Urothelium cell line (cell line): ENCODE measurements around the gene NFIX.
"Not testable (repeated sequence)": the region's sequence is repeated elsewhere in the genome, so short reads cannot be mapped to it uniquely, and the experiment has no call there.

ENCODE experiments used
- DNase-seq: peaks from one replicate; pipeline ENCODE4 v3.0.0; 2011; ENCODE audit warnings: low spot score, mixed read lengths
- FAIRE-seq: peaks from 2 replicates; lab custom pipeline; 2011; peaks lifted over from hg19 to GRCh38; lab: Jason Lieb, UNC

Gene NFIX

GRCh38 chr19:12994701-12995595, at the start of gene NFIX:
Gene NFIX (plus strand): TSS chr19:12995475. CDS start chr19:12995838, 363 bp downstream.
- FAIRE-seq (peak; percentile 74), DNase-seq (peak; percentile 50)

- DNase-seq (peak; percentile 91), FAIRE-seq (peak; percentile 63)
Observed at GRCh38 chr19:12945479-12946091, 49.7 kb upstream of the NFIX start, which contains the start of gene RAD23A. Gene RAD23A (plus strand): TSS chr19:12945862. CDS start chr19:12945949, 87 bp downstream.

- no peak for FAIRE-seq
- peak; percentile 57 for DNase-seq
Observed at GRCh38 chr19:12946092-12946721, 49.1 kb upstream of the NFIX start.

DNA sequence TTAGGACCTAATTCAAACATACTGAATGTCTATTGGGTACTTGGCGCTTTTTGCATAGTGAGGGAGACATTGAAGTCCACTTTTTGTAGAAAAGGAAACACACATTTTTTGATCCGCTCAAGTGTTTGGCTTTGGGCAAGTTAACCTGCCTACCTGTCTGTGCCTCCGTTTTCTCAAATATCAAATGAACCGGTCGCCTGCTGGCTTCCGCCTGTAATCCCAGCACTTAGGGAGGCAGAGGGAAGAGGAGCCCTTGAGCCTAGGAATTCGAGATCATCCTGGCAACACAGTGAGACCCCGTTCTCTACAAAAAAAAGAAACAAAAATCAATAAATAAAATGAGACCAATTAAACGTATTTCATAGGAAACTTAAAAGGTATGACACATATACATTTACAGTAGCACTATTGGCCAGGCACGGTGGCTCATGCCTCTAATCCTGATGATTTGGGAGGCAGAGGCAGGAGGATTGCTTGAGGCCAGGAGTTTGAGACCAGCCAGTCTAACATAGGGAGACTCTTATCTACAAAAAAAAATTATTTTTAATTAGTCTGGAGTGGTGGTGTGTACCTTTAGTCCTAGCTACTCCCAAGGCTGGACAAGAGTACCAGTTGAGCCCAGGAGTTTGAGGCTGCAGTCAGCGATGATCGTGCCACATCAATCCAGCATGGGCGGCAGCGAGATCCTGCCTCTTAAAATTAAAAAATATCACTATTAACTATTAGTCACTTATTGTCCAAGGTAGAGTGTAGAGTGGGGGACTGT, 48.4 kb upstream of the NFIX start:
- FAIRE-seq (no peak), DNase-seq (no peak)

DNA sequence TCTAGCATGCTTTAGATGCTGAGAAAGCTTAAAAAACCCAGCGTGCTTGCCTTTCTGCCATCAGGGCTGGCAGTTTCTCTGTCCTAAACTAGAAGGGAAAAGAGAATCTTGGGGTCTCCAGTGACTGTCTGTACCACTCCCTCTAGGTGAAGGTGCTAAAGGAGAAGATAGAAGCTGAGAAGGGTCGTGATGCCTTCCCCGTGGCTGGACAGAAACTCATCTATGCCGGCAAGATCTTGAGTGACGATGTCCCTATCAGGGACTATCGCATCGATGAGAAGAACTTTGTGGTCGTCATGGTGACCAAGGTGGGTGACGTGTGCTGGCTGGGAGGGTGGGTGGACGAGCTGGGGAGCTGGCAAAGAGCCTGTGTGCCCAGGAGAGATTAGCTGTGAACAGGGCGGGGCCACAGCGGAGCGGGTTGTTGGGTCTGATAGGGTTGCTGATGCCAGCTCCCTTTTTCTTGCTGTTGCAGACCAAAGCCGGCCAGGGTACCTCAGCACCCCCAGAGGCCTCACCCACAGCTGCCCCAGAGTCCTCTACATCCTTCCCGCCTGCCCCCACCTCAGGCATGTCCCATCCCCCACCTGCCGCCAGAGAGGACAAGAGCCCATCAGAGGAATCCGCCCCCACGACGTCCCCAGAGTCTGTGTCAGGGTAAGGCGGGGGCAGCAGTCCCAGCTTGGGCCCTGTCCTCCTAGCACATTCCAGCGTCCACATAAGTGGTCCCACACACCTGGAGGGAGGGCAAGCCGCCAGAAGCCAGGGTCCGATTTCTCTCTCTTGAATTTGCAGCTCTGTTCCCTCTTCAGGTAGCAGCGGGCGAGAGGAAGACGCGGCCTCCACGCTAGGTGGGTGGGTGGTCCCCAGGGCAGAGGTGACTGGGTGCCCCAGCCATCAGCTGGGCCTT, 47.3 kb upstream of the NFIX start:
- no peak for FAIRE-seq

DNA sequence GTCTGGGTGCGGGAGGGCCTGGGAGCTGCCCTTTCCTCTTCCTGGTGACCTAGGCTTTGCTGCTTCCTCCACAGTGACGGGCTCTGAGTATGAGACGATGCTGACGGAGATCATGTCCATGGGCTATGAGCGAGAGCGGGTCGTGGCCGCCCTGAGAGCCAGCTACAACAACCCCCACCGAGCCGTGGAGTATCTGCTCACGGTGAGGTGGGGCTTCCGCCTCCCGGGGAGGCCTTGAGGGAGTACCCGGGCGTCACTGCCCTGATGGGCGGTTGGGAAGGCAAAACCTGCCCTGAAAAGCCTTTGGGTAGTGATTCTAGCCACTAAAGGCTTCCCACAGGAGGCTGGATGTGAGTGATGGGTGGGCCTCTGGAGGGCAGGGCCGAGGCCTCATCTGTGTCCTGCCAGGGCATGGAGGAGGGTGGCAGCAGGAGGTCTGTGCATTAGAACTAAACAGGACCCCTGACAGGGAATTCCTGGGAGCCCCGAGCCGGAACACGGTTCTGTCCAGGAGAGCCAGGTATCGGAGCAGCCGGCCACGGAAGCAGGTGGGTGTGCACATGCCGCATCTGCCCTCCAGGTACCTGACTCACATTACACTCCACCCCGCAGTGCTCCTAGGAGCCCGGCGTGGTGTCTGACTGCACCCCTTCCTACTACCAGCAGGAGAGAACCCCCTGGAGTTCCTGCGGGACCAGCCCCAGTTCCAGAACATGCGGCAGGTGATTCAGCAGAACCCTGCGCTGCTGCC, 46.5 kb upstream of the NFIX start:
- FAIRE-seq (no peak), DNase-seq (no peak)

More for the DNA sequence above, 47.3 kb upstream of the NFIX start:
- no peak for DNase-seq

DNA sequence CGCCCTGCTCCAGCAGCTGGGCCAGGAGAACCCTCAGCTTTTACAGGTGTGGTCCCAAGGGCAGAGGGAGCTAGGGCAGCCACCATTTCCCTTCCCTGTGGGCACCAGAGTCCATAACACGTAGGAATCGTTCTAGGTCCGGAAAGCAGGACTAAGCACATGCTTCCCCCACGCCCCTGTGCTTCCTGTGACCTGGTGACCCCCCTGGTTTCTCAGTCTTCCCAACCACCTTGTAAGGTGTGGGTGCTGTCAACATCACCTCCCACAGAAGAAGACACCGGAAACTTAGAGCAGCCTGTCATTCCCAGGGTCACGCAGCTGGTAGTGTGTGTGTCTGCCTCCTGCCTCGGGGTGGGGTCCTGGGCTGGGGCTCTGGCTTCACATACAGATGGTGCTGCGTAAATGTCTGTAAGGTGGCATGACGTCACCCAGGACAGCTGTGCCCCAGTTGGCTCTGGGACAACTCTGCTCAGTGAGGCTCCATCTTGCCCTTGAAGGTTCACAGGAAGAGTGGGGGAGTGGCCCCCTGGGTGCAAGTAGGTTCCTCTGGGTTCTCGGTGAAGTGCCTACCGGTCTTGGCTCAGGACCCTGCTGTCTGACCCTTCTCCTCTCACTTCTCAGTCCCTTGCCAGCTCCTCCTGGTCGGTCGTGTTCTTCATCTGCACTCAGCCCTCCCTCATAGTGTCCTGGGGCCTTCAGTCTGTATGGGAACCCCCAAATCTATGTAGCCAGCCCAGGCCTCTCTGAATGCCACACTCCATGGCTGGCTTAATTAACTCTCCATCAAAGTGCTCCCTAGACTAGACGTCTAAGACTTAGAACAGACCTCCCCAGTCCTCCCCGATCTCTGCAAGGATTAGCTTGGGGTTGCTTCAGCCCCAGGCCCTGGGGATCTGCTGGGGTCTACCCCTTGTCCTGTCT, 45.7 kb upstream of the NFIX start:
- DNase-seq (no peak), FAIRE-seq (no peak)

GRCh38 chr19:12952050-12952449, 43.2 kb upstream of the NFIX start:
- not testable (repeated sequence) for DNase-seq, FAIRE-seq

DNA sequence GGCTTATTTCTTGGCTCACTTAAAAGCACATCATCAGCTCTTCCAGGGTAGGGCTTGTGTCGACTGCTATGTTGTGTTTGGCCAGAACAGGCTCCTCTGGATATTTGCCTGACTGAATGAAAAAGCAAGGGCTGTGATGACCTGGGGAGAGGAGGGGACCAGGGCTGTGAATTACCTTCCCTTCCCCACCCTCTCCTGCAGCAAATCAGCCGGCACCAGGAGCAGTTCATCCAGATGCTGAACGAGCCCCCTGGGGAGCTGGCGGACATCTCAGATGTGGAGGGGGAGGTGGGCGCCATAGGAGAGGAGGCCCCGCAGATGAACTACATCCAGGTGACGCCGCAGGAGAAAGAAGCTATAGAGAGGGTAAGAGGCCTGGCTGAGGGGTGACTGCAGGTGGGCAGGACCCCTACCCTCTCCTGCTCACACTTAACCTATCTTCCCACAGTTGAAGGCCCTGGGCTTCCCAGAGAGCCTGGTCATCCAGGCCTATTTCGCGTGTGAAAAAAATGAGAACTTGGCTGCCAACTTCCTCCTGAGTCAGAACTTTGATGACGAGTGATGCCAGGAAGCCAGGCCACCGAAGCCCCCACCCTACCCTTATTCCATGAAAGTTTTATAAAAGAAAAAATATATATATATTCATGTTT, 42.7 kb upstream of the NFIX start:
- no peak for FAIRE-seq
- no peak for DNase-seq

DNA sequence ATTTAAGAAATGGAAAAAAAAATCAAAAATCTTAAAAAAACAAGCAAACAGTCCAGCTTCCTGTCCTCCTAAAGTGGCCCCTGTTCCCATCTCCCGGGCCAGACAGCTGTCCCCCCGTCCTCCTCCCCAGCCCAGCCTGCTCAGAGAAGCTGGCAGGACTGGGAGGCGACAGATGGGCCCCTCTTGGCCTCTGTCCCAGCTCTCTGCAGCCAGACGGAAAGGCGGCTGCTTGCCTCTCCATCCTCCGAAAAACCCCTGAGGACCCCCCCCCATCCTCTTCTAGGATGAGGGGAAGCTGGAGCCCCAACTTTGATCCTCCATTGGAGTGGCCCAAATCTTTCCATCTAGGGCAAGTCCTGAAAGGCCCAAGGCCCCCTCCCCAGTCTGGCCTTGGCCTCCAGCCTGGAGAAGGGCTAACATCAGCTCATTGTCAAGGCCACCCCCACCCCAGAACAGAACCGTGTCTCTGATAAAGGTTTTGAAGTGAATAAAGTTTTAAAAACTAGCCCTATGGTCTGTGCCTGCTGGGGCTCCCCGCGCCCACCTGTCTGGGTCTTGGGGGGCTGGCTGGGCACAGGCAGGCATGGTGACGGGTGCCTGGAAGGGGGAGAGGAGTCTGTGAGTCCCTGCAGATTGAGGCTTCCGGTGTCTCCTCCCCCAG, 42.0 kb upstream of the NFIX start:
- no peak for FAIRE-seq
- no peak for DNase-seq

DNA sequence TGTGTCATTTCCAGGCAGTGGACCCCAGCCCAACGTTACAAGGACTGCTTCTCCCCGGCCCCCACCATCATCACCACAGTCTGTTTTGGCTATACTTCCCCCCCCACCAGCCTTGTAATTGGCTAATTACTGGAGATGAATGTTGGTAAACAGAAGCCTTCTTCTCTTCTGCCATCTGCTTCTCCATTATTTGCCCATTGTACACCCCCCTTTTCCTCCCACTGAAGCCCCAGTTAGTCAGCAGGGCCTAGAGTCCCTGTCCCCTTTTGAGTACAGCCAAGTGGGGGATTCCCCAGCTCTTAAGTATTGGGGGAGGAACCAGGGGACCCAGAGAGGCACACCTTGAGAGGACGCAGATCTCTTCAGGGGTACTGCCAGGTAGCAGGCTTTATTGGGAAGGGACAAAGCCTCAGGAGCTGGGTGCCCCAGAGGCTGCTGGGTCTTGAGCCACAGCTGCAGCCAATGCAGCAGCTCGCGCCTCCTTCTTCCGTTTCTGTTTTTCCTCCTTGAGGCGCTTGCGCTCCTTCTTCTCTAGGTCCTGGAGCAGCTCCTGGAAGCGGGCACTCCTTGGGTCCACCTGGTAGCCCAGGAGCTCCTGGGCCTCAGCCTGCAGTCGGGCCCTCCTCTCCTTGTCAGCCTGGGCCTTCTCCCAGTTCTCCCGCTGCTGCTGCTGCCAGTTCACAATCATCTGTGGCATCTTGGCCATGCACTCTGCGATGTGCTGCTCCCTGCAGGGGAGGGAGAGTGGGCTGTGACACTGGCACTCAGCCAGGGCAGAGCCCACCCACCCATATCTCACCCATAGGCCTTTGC, 41.3 kb upstream of the NFIX start:
- no peak for DNase-seq
- FAIRE-seq: no peak

DNA sequence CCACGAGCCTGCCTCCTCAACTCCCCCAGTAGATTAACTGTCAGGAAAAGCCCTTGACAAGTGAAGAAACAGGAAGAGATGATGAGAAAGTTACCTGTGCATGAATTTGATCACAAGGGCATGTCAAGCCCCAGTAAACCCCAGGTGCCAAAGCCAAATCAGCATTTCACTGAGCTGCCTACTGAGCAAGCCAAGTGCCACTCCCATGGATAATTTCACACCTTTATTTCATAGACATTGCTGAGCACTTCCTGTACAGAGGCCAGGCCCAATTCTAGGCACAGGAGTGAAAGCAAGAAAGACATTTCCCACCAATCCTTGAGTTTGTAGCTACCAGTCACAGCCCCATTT, 40.7 kb upstream of the NFIX start:
- DNase-seq: no peak
- no peak for FAIRE-seq

DNA sequence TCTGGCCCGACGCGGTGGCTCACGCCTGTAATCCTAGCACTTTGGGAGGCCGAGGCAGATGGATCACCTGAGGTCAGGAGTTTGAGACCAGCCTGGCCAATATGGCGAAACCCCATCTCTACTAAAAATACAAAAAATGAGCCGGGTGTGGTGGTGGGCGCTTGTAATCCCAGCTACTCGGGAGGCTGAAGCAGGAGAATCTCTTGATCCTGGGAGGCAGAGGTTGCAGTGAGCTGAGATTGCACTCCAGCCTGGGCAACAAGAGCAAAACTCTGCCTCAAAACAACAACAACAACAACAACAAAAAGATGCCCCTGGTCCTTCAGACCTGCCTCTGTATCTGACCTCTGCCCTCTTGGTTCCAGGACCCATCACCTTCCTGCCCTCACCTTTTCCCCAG, 39.7 kb upstream of the NFIX start:
- DNase-seq, FAIRE-seq: not testable (repeated sequence)

GRCh38 chr19:12955996-12956395, 39.3 kb upstream of the NFIX start:
- no peak for DNase-seq
- FAIRE-seq: no peak

DNA sequence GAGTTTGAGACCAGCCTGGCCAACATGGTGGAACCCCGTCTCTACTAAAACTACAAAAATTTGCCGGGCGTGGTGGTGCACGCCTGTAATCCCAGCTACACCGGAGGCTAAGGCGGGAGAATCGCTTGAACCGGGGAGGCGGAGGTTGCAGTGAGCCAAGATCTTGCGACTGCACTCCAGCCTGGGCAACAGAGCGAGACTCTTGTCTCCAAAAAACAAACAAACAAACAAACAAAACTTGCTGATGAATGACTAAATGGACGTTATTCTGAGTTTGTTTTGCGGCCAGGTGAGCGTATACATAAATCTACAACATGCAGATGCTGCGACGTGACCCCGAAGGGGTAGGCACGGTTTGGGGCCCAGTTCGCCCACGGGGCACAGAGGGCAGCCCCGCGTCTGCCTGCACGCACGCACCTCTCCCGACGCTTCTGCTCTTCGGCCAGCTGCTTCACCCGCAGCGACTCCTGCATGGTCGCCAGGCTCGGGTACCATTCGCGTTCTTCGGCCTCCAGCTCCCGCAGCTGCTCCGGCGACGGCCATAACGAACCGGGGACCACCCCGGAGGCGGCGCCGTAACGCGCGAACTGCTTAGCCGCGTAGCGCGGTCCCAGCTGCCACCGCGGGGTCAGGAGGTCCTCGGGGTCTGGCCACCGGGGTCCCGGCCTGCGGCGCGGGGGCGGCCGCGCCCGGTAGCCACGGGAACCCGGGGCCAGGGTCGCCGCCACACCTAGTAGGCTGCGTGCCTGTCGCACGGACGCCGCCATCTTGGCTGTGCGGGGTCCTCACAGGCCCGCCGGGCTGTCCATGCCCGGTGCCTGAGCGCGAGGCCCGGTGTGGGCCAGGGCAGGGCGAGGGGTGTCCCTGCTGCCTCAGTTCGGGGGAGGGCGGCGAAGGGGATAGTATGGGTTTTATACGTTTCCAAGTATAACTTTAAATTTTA, 38.6 kb upstream of the NFIX start, which contains the start of gene GADD45GIP1:
Gene GADD45GIP1, minus strand, starts transcription at position 778 of the 943 bp plus-strand sequence. Its CDS starts 11 bp downstream, at position 767.
- peak; percentile 80 for DNase-seq
- no peak for FAIRE-seq
